H1 (cell line): ENCODE data around the gene PCDH9. TPM values are rescaled to one million over a fixed set of nuclear protein-coding genes. Genes with fewer than 3 reads are reported as not detected.

ENCODE experiments used
- CTCF ChIA-PET: fragments of 300-600 bp; sonication (Branson Sonifier 250); formaldehyde crosslinking; loops from one replicate; lab custom pipeline; 2021; ENCODE audit not compliant: partially characterized antibody; lab: Charles Lee
- POLR2A ChIA-PET: fragments of 300-600 bp; sonication (Branson Sonifier 250); formaldehyde crosslinking; loops from one replicate; lab custom pipeline; 2021; ENCODE audit warnings: inconsistent platforms; ENCODE audit not compliant: partially characterized antibody; lab: Charles Lee
- DNase-seq, 2 experiments: peaks; one replicate each; pipeline versions ENCODE4 v3.0.0 to v3.0.0-alpha.2; 2010 to 2022; ENCODE audit warnings: low spot score in 2 of 2, low read depth in 1 of 2, mixed read lengths in 1 of 2
- FAIRE-seq: peaks from 2 replicates; lab custom pipeline; 2011; peaks lifted over from hg19 to GRCh38; lab: Jason Lieb, UNC
- H2AFZ ChIP-seq: 2 replicates; pipeline ENCODE4 v1.8.1; 2012; ENCODE audit warnings: low read length, inconsistent platforms
- H2AK5ac ChIP-seq: 2 replicates; pipeline ENCODE4 v1.6.1; 2013; ENCODE audit warnings: low read depth, low read length
- H2BK120ac ChIP-seq: replicated peaks from 2 replicates; pipeline ENCODE3; 2013; ENCODE audit warnings: low read depth, low read length, inconsistent platforms
- H2BK12ac ChIP-seq: 2 replicates; pipeline ENCODE4 v1.6.1; 2013; ENCODE audit warnings: low read depth, low read length
- H2BK15ac ChIP-seq: 2 replicates; pipeline ENCODE4 v1.6.1; 2013; ENCODE audit warnings: low read length
- H2BK20ac ChIP-seq: 2 replicates; pipeline ENCODE4 v1.6.1; 2013; ENCODE audit warnings: low read length
- H2BK5ac ChIP-seq: 2 replicates; pipeline ENCODE4 v1.6.1; 2013; ENCODE audit warnings: low read depth, low read length
- H3K14ac ChIP-seq: 2 replicates; pipeline ENCODE4 v1.6.1; 2013; ENCODE audit warnings: inconsistent platforms; ENCODE audit not compliant: insufficient read length
- H3K18ac ChIP-seq: 2 replicates; pipeline ENCODE4 v1.6.1; 2013; ENCODE audit warnings: low read length; ENCODE audit errors: extremely low read depth
- H3K23ac ChIP-seq: 2 replicates; pipeline ENCODE4 v1.6.1; 2013; ENCODE audit warnings: inconsistent platforms; ENCODE audit not compliant: insufficient read length
- H3K23me2 ChIP-seq: 2 replicates; pipeline ENCODE4 v1.6.1; 2013; ENCODE audit warnings: low read depth, low read length
- H3K27ac ChIP-seq: 2 replicates; pipeline ENCODE4 v1.6.1; 2011; ENCODE audit warnings: low read depth, low read length, inconsistent platforms
- H3K27me3 ChIP-seq, 4 experiments: replicated peaks in 1 of 4; 1 replicate in 1 of 4; 2 replicates in 3 of 4; pipeline versions ENCODE4 v1.6.1 to v1.8.1; 2011 to 2013; ENCODE audit warnings: low read length in 3 of 4, mild to moderate bottlenecking in 3 of 4, inconsistent platforms in 2 of 4, mixed read lengths in 2 of 4, moderate library complexity in 1 of 4; ENCODE audit not compliant: control insufficient read depth in 3 of 4, insufficient read depth in 3 of 4; ENCODE audit errors: extremely low read depth in 1 of 4
- H3K36me3 ChIP-seq, 4 experiments: 2 replicates each; pipeline versions ENCODE4 v1.6.1 to v1.8.1; 2011 to 2013; ENCODE audit warnings: mild to moderate bottlenecking in 4 of 4, low read length in 3 of 4, moderate library complexity in 2 of 4, control low read depth in 1 of 4, inconsistent platforms in 1 of 4; ENCODE audit not compliant: insufficient read depth in 4 of 4, control insufficient read depth in 2 of 4
- H3K4ac ChIP-seq: replicated peaks from 2 replicates; pipeline ENCODE3; 2013; ENCODE audit warnings: low read length, low read depth, mixed read lengths, inconsistent platforms; ENCODE audit not compliant: insufficient read length
- H3K4me1 ChIP-seq, 4 experiments: replicated peaks in 1 of 4; 1 replicate in 1 of 4; 2 replicates in 3 of 4; pipeline versions ENCODE4 v1.6.1 to v1.8.1; 2011 to 2013; ENCODE audit warnings: low read length in 3 of 4, inconsistent platforms in 2 of 4, mixed read lengths in 1 of 4; ENCODE audit not compliant: insufficient read depth in 4 of 4, control insufficient read depth in 3 of 4
- H3K4me2 ChIP-seq, 2 experiments: 2 replicates each; pipeline versions ENCODE4 v1.6.1 to v1.8.1; 2011 to 2013; ENCODE audit warnings: low read depth in 2 of 2, low read length in 2 of 2, control low read depth in 1 of 2, inconsistent platforms in 1 of 2, mild to moderate bottlenecking in 1 of 2; ENCODE audit not compliant: insufficient read depth in 1 of 2
- H3K4me3 ChIP-seq, 4 experiments: fragments of 200-600, 300-600 bp in 1 of 4; sonication (generic), shearing (Covaris generic), sonication (Bioruptor Twin) in 1 of 4; 2 replicates each; pipeline versions ENCODE4 v1.5.1 to v1.8.1; 2011 to 2016; ENCODE audit warnings: low read length in 4 of 4, low read depth in 3 of 4, control low read depth in 2 of 4, inconsistent platforms in 2 of 4, mild to moderate bottlenecking in 2 of 4, mixed read lengths in 1 of 4, moderate library complexity in 1 of 4; ENCODE audit not compliant: insufficient read depth in 2 of 4; ENCODE audit errors: extremely low read depth in 1 of 4
- H3K56ac ChIP-seq: replicated peaks from 2 replicates; pipeline ENCODE3; 2013; ENCODE audit warnings: low read depth, mild to moderate bottlenecking, mixed read lengths, low read length, inconsistent platforms; ENCODE audit not compliant: insufficient read length
- H3K79me1 ChIP-seq: 2 replicates; pipeline ENCODE4 v1.6.1; 2013; ENCODE audit warnings: low read depth, low read length, control low read depth
- H3K79me2 ChIP-seq, 2 experiments: 2 replicates each; pipeline versions ENCODE4 v1.6.1 to v1.8.1; 2012 to 2013; ENCODE audit warnings: low read length in 2 of 2, mild to moderate bottlenecking in 2 of 2, inconsistent platforms in 1 of 2; ENCODE audit not compliant: insufficient read depth in 2 of 2, control insufficient read depth in 1 of 2
- H3K9ac ChIP-seq, 4 experiments: replicated peaks in 1 of 4; 1 replicate in 1 of 4; 2 replicates in 3 of 4; pipeline versions ENCODE4 v1.6.1 to v1.8.1; 2011 to 2013; ENCODE audit warnings: low read depth in 3 of 4, low read length in 3 of 4, control low read depth in 2 of 4, mild to moderate bottlenecking in 2 of 4, moderate library complexity in 2 of 4, inconsistent platforms in 1 of 4; ENCODE audit errors: extremely low read depth in 1 of 4
- H3K9me3 ChIP-seq, 2 experiments: 2 replicates each; pipeline versions ENCODE4 v1.6.1 to v1.8.1; 2012 to 2013; ENCODE audit warnings: mild to moderate bottlenecking in 2 of 2, moderate library complexity in 2 of 2, control low read depth in 1 of 2, inconsistent platforms in 1 of 2, low read depth in 1 of 2, low read length in 1 of 2, mixed read lengths in 1 of 2; ENCODE audit not compliant: insufficient read depth in 2 of 2
- H4K20me1 ChIP-seq, 2 experiments: replicated peaks in 1 of 2; 2 replicates each; pipeline versions ENCODE3 to v1.8.1; 2011 to 2013; ENCODE audit warnings: inconsistent platforms in 2 of 2, low read length in 2 of 2, mild to moderate bottlenecking in 1 of 2; ENCODE audit not compliant: insufficient read depth in 2 of 2, control insufficient read depth in 1 of 2
- H4K5ac ChIP-seq: 2 replicates; pipeline ENCODE4 v1.6.1; 2013; ENCODE audit warnings: low read length, low read depth, mixed read lengths, inconsistent platforms; ENCODE audit not compliant: insufficient read length
- H4K8ac ChIP-seq: 2 replicates; pipeline ENCODE4 v1.8.0; 2013; ENCODE audit warnings: mild to moderate bottlenecking, moderate library complexity, low read length, inconsistent platforms; ENCODE audit not compliant: insufficient read depth; ENCODE audit errors: extremely low read depth
- H4K91ac ChIP-seq: replicated peaks from 2 replicates; pipeline ENCODE3; 2013; ENCODE audit warnings: low read length, mixed read lengths, inconsistent platforms; ENCODE audit not compliant: insufficient read length
- ASH2L ChIP-seq: fragments of 200-600, 300-600 bp; sonication (generic); IDR thresholded peaks from one replicate; pipeline ENCODE4 v1.7.1; 2017; ENCODE audit warnings: low read length
- ATF3 ChIP-seq: IDR thresholded peaks from 2 replicates; pipeline ENCODE4 v1.6.1; 2011; ENCODE audit warnings: low read depth, mild to moderate bottlenecking, low read length; ENCODE audit not compliant: insufficient read depth
- CEBPB ChIP-seq: IDR thresholded peaks from 2 replicates; pipeline ENCODE4 v1.6.1; 2012; ENCODE audit warnings: low read depth, low read length
- FOSL1 ChIP-seq: IDR thresholded peaks from 2 replicates; pipeline ENCODE4 v1.6.1; 2011; ENCODE audit warnings: mild to moderate bottlenecking, low read depth, low read length, moderate library complexity; ENCODE audit not compliant: insufficient read depth
- JUN ChIP-seq: IDR thresholded peaks from 2 replicates; pipeline ENCODE4 v1.6.1; 2011; ENCODE audit warnings: low read depth, mild to moderate bottlenecking, improper control_type of control experiment, low read length
- KDM1A ChIP-seq: fragments of 200-600, 300-600 bp; sonication (generic); IDR thresholded peaks from 2 replicates; pipeline ENCODE4 v1.7.1; 2016; ENCODE audit warnings: mild to moderate bottlenecking, low read length, borderline replicate concordance
- MAFK ChIP-seq: IDR thresholded peaks from 2 replicates; pipeline ENCODE4 v1.6.1; 2012; ENCODE audit warnings: low read depth, mild to moderate bottlenecking, improper control_type of control experiment, low read length
- NANOG ChIP-seq: IDR thresholded peaks from 2 replicates; pipeline ENCODE4 v1.6.1; 2011; ENCODE audit warnings: low read length, low read depth, mild to moderate bottlenecking, inconsistent platforms; ENCODE audit not compliant: insufficient read depth, poor library complexity, severe bottlenecking
- NRF1 ChIP-seq: IDR thresholded peaks from 2 replicates; pipeline ENCODE4 v1.6.1; 2011; ENCODE audit warnings: mild to moderate bottlenecking, low read depth, low read length, improper control_type of control experiment
- PHF8 ChIP-seq: fragments of 200-600 bp; sonication (generic); conservative IDR thresholded peaks from 2 replicates; pipeline ENCODE4 v1.7.1; 2012; ENCODE audit warnings: low read depth, mild to moderate bottlenecking, inconsistent platforms, low read length, moderate library complexity
- POLR2AphosphoS5 ChIP-seq: IDR thresholded peaks from 2 replicates; pipeline ENCODE4 v1.6.1; 2011; ENCODE audit warnings: low read depth, low read length
- RFX5 ChIP-seq: IDR thresholded peaks from 2 replicates; pipeline ENCODE4 v1.6.1; 2011; ENCODE audit warnings: low read depth, low read length, improper control_type of control experiment, borderline replicate concordance
- SIX5 ChIP-seq: IDR thresholded peaks from 2 replicates; pipeline ENCODE4 v1.6.1; 2011; ENCODE audit warnings: mild to moderate bottlenecking, low read depth, low read length
- SUZ12 ChIP-seq: fragments of 200-600 bp; sonication (generic); IDR thresholded peaks from 2 replicates; pipeline ENCODE4 v1.6.1; 2012; ENCODE audit warnings: mild to moderate bottlenecking, inconsistent platforms, low read length, moderate library complexity, mixed read lengths
- WGBS, 2 experiments: shearing (Covaris generic) in 1 of 2; methylation state at CpG; one replicate each; pipeline versions ENCODE4 v1.1.6 to v1.1.7; 2013 to 2015; ENCODE audit warnings: low lambda C conversion rate in 2 of 2, mixed read lengths in 2 of 2, inconsistent platforms in 1 of 2, low coverage in 1 of 2, missing lambda C conversion rate in 1 of 2; ENCODE audit not compliant: insufficient replicate concordance in 2 of 2, insufficient coverage in 1 of 2, insufficient read length in 1 of 2; ENCODE audit errors: extremely low coverage in 1 of 2, missing lambda C conversion rate in 1 of 2; 5-methylcytosine and 5-hydroxymethylcytosine counted together
- polyA plus RNA-seq, 7 experiments: library from polyadenylated mRNA; depleted of rRNA in 3 of 7; stranded (reverse) in 5 of 7; unstranded in 2 of 7; fragments of >200 nt in 5 of 7; fragments of 200-250 nt in 2 of 7; gene quantifications; 1 replicate in 5 of 7; 2 replicates in 1 of 7; 4 replicates in 1 of 7; pipeline versions ENCODE4 v1.2.1 to v1.2.3, GENCODE V29; 2011 to 2013; ENCODE audit warnings: missing spikeins in 2 of 7, mixed read lengths in 2 of 7
- total RNA-seq: library from RNA; stranded (reverse); fragmentation: NEBNext Ultra II Directional; extraction: Animal tissue kit (Norgen Biotek cat#: 25700); gene quantifications from 2 replicates; pipeline ENCODE4 v1.2.1, GENCODE V29; 2021
- TF ChIP-seq, protein P1 (sequence below): IDR thresholded peaks from 2 replicates; pipeline ENCODE4 v1.6.1; 2012; ENCODE audit warnings: inconsistent platforms

The PCDH9 gene
- total and polyA plus RNA-seq, 2 of the 8 experiments (the other 6 are each of a cell fraction or from before 2014, with no cell fraction given), result 0.12 to 0.60 TPM

GRCh38 chr13:67140006-67140405, 90.1 kb downstream of the PCDH9 start:
- no peak for DNase-seq
- Histone ChIP-seq H3K9me3 (no peaks in the 10 kb centered on the region), H2BK15ac (no peak overlapping the region), H3K4me1 (peaks cover 0 to 2% (median under 1%) of the 10 kb centered on the region in 4 experiments; a peak in 2 of 7 replicates), H3K79me2 (no peaks in the 10 kb centered on the region), H2BK12ac (no peak overlapping the region), H3K36me3 (no peaks in the 10 kb centered on the region), H3K4me3 (no peak overlapping the region), H3K4ac (no peak overlapping the region), H3K23me2 (no peaks in the 10 kb centered on the region), H3K14ac (no peak overlapping the region), H3K56ac (no peak overlapping the region), H2BK120ac (no peak overlapping the region), H3K27me3 (no peaks in the 10 kb centered on the region), H3K79me1 (no peaks in the 10 kb centered on the region), H2AK5ac (no peak overlapping the region), H2BK5ac (no peak overlapping the region), H3K27ac (no peak overlapping the region), H4K8ac (no peak overlapping the region), H4K91ac (no peak overlapping the region), H4K5ac (no peak overlapping the region), H2BK20ac (no peak overlapping the region), H3K18ac (no peak overlapping the region), H3K4me2 (no peak overlapping the region), H4K20me1 (no peaks in the 10 kb centered on the region), H2AFZ (no peak overlapping the region), H3K9ac (no peak overlapping the region), H3K23ac (no peak overlapping the region)
- ChIA-PET POLR2A (no interaction called here), CTCF (no interaction called here)
- no peak for FAIRE-seq
- 89% methylated on average over 2 of the region's 2 CpGs; no CpG with 5 or more reads in 1 of the 2 experiments for WGBS, 2 experiments
- TF ChIP-seq ATF3, result no peak
- TF ChIP-seq NRF1, result no peak
- no peak for TF ChIP-seq RFX5
- no peak for TF ChIP-seq JUN
- TF ChIP-seq SIX5, result no peak
- TF ChIP-seq SUZ12, result no peak
- TF ChIP-seq KDM1A, result no peak
- TF ChIP-seq FOSL1, result no peak
- no peak for TF ChIP-seq PHF8
- TF ChIP-seq, protein P1, sequence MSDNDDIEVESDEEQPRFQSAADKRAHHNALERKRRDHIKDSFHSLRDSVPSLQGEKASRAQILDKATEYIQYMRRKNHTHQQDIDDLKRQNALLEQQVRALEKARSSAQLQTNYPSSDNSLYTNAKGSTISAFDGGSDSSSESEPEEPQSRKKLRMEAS, result no peak
- TF ChIP-seq MAFK, result no peak
- no peak for TF ChIP-seq CEBPB
- no peak for TF ChIP-seq POLR2AphosphoS5
- TF ChIP-seq ASH2L, result no peak
- no peak for TF ChIP-seq NANOG
